ENCODE measurements around the gene ACACA. TPM values are rescaled to one million over a fixed set of nuclear protein-coding genes. Genes with fewer than 3 reads are reported as not detected.
A peak's percentile ranks its signal among the peaks of the same experiment; 100 is the strongest.

ACACA gene
- total RNA-seq, 6 experiments from 2014 or later = 37.7 to 43.0 (median 40.7) TPM

GRCh38 chr17:37219876-37220606 lies 186.6 kb downstream of the ACACA start:
- Mint-ChIP-seq H3K27me3 (ENCODE audit: insufficient read depth) (no peaks in the 10 kb centered on the region), H3K27ac (peak overlapping the region; percentile 60), H3K36me3 (ENCODE audit: low read depth) (no peaks in the 10 kb centered on the region), H3K4me3 (no peak overlapping the region; the same call in 1 of the 2 replicates), H3K4me1 (ENCODE audit: low read depth) (peaks cover 14% of the 10 kb centered on the region), H3K9me3 (no peaks in the 10 kb centered on the region)
- TF ChIP-seq, protein P1, sequence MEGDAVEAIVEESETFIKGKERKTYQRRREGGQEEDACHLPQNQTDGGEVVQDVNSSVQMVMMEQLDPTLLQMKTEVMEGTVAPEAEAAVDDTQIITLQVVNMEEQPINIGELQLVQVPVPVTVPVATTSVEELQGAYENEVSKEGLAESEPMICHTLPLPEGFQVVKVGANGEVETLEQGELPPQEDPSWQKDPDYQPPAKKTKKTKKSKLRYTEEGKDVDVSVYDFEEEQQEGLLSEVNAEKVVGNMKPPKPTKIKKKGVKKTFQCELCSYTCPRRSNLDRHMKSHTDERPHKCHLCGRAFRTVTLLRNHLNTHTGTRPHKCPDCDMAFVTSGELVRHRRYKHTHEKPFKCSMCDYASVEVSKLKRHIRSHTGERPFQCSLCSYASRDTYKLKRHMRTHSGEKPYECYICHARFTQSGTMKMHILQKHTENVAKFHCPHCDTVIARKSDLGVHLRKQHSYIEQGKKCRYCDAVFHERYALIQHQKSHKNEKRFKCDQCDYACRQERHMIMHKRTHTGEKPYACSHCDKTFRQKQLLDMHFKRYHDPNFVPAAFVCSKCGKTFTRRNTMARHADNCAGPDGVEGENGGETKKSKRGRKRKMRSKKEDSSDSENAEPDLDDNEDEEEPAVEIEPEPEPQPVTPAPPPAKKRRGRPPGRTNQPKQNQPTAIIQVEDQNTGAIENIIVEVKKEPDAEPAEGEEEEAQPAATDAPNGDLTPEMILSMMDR (IDR thresholded peaks at IDR 0.05) = no peak
- DNase-seq = no peak

DNA sequence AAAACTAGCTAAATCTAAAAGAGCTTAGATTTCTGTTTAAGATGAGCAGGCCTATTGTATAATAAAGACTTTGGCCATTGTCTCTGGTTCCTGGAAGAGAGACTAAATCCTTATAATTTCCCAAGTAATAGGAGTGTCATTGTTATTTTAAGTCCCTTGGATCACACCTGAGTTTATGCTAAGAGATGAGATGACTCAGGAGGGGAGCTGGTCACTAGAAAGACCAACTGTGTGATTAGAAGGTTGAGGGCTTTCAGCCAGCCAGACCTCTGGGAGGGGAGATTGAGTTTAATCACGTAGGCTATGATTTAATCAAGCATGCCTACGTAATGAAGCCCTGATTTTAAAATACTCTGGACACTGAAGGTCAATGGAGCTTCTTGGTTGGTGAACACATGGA lies 187.8 kb downstream of the ACACA start:
- H3K27me3 Mint-ChIP-seq (ENCODE audit: insufficient read depth) = no peaks in the 10 kb centered on the region
- TF ChIP-seq, protein P1 (IDR thresholded peaks at IDR 0.05) = no peak

DNA sequence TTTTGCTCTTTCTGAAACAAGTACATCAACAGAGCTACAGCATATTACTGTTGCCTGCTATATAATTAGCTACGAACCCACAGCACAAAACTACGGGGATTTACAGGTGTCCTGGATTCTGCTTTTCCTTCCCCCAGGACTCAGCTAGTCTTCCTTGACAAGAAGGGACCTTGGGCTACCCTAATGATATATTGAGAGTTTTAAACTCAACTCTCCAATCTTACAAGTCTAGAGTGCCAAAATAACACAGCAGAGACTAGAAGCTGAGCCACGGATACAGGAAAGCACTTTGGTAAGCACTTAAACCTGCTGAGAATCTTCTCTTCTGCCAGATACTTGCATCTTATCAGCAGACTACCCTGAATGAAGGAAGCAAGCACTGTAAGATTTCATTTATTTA lies 192.2 kb downstream of the ACACA start:
- TF ChIP-seq, protein P1 (IDR thresholded peaks at IDR 0.05) = no peak
- Mint-ChIP-seq H3K36me3 (ENCODE audit: low read depth) (no peaks in the 10 kb centered on the region), H3K9me3 (no peaks in the 10 kb centered on the region), H3K27me3 (ENCODE audit: insufficient read depth) (no peaks in the 10 kb centered on the region), H3K4me3 (no peak overlapping the region), H3K4me1 (ENCODE audit: low read depth) (no peaks in the 10 kb centered on the region), H3K27ac (no peak overlapping the region)
- no peak for DNase-seq

More for the DNA sequence above, 187.8 kb downstream of the ACACA start:
- H3K4me1 Mint-ChIP-seq (ENCODE audit: low read depth) = peaks cover 14% of the 10 kb centered on the region
- no peak overlapping the region for H3K4me3 Mint-ChIP-seq
- H3K27ac Mint-ChIP-seq = no peak overlapping the region
- no peaks in the 10 kb centered on the region for H3K36me3 Mint-ChIP-seq (ENCODE audit: low read depth)
- no peaks in the 10 kb centered on the region for H3K9me3 Mint-ChIP-seq
- DNase-seq = no peak

DNA sequence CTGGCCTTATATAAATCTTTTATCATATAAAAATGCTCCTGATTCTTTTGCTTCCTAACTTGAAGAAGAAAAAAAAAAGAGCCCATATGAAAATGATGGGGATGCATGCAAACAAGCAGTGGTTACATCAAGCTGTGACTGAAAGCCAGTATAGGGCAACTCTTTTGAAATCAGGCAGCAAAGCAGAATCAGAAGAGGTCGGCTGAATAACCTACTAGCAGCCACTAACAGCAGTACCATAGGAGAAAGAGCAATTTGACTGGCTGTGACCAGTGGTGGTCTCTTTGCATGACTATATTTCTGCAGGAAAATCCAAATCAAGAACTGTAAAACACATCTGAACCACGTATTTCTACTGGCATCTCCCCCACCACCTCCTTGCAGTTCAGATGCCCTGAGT lies 192.7 kb downstream of the ACACA start:
- H3K4me1 Mint-ChIP-seq (ENCODE audit: low read depth) = no peaks in the 10 kb centered on the region
- no peaks in the 10 kb centered on the region for H3K27me3 Mint-ChIP-seq (ENCODE audit: insufficient read depth)
- TF ChIP-seq, protein P1 (IDR thresholded peaks at IDR 0.05) = no peak
- H3K9me3 Mint-ChIP-seq = no peaks in the 10 kb centered on the region
- H3K27ac Mint-ChIP-seq = no peak overlapping the region
- H3K36me3 Mint-ChIP-seq (ENCODE audit: low read depth) = no peaks in the 10 kb centered on the region
- DNase-seq = no peak
- H3K4me3 Mint-ChIP-seq = no peak overlapping the region

GRCh38 chr17:37212179-37212578 lies 194.5 kb downstream of the ACACA start:
- no peaks in the 10 kb centered on the region for H3K9me3 Mint-ChIP-seq
- no peaks in the 10 kb centered on the region for H3K27me3 Mint-ChIP-seq (ENCODE audit: insufficient read depth)
- no peaks in the 10 kb centered on the region for H3K36me3 Mint-ChIP-seq (ENCODE audit: low read depth)
- no peak overlapping the region for H3K4me3 Mint-ChIP-seq
- TF ChIP-seq, protein P1 (IDR thresholded peaks at IDR 0.05) = peak; percentile 61
- no peak overlapping the region for H3K27ac Mint-ChIP-seq
- peaks cover 7% of the 10 kb centered on the region; the same call in 1 of the 2 replicates for H3K4me1 Mint-ChIP-seq (ENCODE audit: low read depth)
- DNase-seq = peak; percentile 13

Data from HFFc6 (cell line).